ENCODE data around the gene FCGR3A.
"Not testable (repeated sequence)": the region's sequence is repeated elsewhere in the genome, so short reads cannot be mapped to it uniquely, and the experiment has no call there.

DNA sequence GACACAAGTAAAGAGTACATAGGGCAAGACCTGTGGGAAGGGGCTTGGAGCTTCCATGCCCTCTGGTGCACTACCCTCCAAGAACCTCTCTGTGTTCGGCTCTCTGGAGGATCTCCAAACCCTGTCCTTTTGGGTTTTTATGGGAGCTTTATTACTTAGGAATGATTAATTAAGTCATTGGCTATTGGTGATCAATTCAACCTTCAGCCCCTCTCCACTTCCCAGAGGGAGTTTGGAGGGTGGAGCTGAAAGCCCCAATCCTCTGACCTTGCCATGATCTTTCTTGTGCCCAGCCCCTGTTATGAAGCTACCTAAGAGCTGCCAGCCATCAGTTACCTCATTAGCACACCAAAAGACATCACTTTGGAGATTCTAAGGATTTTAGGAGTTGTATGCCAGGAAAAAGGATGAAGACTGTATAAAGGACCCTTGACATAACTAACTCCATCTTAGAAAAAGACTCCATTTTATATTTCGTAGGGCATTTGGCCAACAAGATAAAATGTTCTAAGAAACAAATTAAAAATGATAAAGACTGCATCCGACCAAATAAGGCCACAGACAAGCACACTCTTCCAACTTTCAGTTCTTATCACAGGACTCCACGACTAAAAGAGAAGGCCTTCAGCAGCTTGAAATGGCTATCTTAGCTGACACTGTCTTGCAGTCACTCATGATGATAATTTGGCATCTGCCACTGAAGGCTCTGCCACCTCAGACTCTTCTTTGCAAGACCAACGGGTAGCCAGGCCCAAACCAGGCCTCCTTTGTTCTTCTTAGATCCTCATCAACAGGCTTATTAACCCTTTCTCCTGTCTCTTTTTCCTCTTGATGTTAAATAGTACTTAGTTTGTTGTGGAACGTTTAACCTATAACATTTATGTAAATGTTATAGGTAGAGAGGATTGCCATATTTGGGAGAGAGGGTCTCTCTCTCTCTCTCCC is 8.2 kb upstream of the FCGR3A start:
- not testable (repeated sequence) for TF ChIP-seq JUND (IDR thresholded peaks at IDR 0.05); TCF12 (IDR thresholded peaks at IDR 0.05); EP300 (IDR thresholded peaks at IDR 0.05; ENCODE audit: borderline replicate concordance in 1 of 2, low read depth in 1 of 2, low read length in 1 of 2); POLR2AphosphoS5 (IDR thresholded peaks at IDR 0.05; ENCODE audit: low read depth, low read length); SIN3A (IDR thresholded peaks at IDR 0.05; ENCODE audit: borderline replicate concordance, low read depth, low read length); YY1 (IDR thresholded peaks at IDR 0.05; ENCODE audit: low read depth); RFX5 (IDR thresholded peaks at IDR 0.05; ENCODE audit: low read length); RCOR1 (IDR thresholded peaks at IDR 0.05; ENCODE audit: low read length); NRF1 (IDR thresholded peaks at IDR 0.05; ENCODE audit: low read depth, low read length); RAD21 (IDR thresholded peaks at IDR 0.05; ENCODE audit: low read length)
- TF ChIP-seq, protein P1, sequence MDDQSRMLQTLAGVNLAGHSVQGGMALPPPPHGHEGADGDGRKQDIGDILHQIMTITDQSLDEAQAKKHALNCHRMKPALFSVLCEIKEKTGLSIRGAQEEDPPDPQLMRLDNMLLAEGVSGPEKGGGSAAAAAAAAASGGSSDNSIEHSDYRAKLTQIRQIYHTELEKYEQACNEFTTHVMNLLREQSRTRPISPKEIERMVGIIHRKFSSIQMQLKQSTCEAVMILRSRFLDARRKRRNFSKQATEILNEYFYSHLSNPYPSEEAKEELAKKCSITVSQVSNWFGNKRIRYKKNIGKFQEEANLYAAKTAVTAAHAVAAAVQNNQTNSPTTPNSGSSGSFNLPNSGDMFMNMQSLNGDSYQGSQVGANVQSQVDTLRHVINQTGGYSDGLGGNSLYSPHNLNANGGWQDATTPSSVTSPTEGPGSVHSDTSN (IDR thresholded peaks at IDR 0.05), result not testable (repeated sequence)
- TF ChIP-seq, protein P2, sequence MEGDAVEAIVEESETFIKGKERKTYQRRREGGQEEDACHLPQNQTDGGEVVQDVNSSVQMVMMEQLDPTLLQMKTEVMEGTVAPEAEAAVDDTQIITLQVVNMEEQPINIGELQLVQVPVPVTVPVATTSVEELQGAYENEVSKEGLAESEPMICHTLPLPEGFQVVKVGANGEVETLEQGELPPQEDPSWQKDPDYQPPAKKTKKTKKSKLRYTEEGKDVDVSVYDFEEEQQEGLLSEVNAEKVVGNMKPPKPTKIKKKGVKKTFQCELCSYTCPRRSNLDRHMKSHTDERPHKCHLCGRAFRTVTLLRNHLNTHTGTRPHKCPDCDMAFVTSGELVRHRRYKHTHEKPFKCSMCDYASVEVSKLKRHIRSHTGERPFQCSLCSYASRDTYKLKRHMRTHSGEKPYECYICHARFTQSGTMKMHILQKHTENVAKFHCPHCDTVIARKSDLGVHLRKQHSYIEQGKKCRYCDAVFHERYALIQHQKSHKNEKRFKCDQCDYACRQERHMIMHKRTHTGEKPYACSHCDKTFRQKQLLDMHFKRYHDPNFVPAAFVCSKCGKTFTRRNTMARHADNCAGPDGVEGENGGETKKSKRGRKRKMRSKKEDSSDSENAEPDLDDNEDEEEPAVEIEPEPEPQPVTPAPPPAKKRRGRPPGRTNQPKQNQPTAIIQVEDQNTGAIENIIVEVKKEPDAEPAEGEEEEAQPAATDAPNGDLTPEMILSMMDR (IDR thresholded peaks at IDR 0.05), result not testable (repeated sequence)
- TF ChIP-seq, protein P3, sequence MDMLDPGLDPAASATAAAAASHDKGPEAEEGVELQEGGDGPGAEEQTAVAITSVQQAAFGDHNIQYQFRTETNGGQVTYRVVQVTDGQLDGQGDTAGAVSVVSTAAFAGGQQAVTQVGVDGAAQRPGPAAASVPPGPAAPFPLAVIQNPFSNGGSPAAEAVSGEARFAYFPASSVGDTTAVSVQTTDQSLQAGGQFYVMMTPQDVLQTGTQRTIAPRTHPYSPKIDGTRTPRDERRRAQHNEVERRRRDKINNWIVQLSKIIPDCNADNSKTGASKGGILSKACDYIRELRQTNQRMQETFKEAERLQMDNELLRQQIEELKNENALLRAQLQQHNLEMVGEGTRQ (IDR thresholded peaks at IDR 0.05; ENCODE audit: borderline replicate concordance, low read depth, low read length), result not testable (repeated sequence)
- TF ChIP-seq, protein P4, sequence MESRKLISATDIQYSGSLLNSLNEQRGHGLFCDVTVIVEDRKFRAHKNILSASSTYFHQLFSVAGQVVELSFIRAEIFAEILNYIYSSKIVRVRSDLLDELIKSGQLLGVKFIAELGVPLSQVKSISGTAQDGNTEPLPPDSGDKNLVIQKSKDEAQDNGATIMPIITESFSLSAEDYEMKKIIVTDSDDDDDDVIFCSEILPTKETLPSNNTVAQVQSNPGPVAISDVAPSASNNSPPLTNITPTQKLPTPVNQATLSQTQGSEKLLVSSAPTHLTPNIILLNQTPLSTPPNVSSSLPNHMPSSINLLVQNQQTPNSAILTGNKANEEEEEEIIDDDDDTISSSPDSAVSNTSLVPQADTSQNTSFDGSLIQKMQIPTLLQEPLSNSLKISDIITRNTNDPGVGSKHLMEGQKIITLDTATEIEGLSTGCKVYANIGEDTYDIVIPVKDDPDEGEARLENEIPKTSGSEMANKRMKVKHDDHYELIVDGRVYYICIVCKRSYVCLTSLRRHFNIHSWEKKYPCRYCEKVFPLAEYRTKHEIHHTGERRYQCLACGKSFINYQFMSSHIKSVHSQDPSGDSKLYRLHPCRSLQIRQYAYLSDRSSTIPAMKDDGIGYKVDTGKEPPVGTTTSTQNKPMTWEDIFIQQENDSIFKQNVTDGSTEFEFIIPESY (IDR thresholded peaks at IDR 0.05; ENCODE audit: borderline replicate concordance, low read depth), result not testable (repeated sequence)

Data from SK-N-SH (cell line).